ENCODE measurements around the gene VWF.

VWF gene

DNA sequence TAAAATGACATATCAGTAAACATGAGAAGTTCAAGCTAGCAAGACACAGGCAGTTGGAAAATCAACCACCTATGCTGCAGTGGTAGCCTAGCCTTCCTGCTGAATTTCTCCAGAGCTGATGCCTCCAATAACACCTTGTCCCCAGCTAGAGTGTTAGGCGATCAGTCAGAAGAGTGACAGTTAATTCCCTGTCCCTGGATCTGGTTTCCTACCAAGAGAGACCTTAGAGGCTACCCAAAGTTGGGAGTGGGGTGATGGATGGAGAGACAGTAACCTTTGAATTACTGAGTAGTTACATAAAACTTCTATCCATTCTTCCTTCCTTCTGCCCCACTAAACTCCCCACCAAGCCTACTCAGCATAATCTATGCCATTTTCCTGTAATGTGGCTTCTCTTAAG, 177.5 kb downstream of the VWF start:
- DNase-seq (ENCODE audit: low spot score): no peak

- DNase-seq (ENCODE audit: low spot score): no peak
These were observed 178.1 kb downstream of the VWF start for GRCh38 chr12:5946388-5946787.

- no peak for DNase-seq (ENCODE audit: low spot score)
These were observed 179.1 kb downstream of the VWF start, which contains the start of gene ANO2 for GRCh38 chr12:5945071-5946008. ANO2 (minus strand) TSS chr12:5945259; CDS start chr12:5945217, 42 bp downstream.

DNA sequence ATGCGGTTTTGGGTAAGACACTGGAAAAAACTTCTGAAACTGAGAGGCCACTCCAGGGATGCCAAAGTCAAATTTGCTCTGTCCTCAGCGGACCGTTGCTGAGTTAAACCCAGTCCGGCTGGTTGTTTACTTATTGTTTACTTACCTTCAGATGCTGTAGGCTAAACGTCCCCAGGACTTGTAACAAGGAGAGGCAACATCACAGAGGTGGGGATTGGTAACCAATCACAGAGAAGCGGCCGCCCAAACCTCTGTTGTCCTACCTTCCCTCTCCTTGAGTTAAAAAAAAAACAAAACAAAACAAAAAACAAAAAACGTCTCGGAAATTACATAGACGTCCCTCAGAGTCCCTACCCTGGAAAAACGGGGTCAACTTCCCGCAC, 179.8 kb downstream of the VWF start:
- DNase-seq (ENCODE audit: low spot score): no peak

GRCh38 chr12:5944053-5944452, 180.4 kb downstream of the VWF start:
- DNase-seq (ENCODE audit: low spot score): no peak

- no peak for DNase-seq (ENCODE audit: low spot score)
These were observed 182.6 kb downstream of the VWF start for GRCh38 chr12:5941907-5942306.

DNA sequence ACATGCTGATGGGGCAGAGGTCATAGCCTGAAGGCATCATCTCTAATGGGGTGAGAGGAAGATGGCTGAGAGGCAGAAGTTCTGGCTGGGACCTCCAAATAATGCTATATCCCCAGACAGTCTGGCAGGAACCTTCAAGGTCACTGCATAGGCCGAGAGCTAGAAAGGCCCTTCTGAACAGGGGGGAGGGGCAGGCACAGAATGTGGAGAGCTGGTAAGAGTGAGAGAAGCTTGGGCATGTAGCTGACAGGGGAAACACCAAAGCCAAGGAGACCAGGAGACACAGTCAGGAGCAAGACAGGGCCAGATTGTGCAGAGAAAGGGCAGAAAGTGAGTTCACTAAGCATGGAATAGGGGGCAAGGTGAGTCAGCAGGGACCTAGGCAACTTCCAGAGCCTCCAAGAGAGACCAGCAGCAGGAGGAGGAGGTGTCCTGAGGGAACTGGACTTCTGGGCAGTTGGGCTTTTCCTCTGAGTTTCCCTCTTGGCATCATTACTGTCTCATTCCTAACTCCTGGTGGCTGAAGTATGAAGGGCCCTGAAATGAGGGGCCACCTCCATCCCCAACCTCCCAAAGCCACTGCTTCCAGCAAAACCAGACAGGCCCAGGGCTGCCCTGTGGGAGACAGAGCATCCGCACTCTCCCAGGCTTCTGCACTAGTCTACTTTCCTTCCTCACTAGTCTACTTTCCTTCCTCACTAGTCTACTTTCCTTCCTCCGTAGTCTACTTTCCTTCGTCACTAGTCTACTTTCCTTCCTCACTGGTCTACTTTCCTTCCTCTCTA, 196.5 kb downstream of the VWF start:
- DNase-seq (ENCODE audit: low spot score): no peak

- no peak for DNase-seq (ENCODE audit: low spot score)
These were observed 198.8 kb downstream of the VWF start for GRCh38 chr12:5925646-5926045.

DNA sequence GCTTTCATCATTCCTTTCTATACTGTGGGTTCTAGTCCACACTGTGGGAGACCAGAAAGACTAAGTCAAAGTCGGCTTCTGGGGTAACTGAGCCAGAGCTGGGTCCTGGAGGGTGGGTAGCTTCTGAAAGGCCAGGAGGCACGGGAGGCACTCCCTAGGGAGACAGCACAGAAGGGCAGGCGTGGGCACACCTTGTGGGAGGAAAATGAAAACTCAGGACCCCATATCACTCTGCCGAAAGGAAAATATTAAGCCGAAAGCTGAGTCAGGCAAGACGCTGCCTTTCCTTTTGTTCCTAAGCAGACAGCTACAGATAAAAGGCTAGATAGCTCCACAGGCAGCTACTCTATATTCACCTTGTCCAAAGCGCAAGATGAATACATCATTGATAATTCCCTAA, 200.1 kb downstream of the VWF start:
- DNase-seq (ENCODE audit: low spot score): no peak

- DNase-seq (ENCODE audit: low spot score): no peak
These were observed 200.7 kb downstream of the VWF start for GRCh38 chr12:5923751-5924150.

- DNase-seq (ENCODE audit: low spot score): no peak
These were observed 201.3 kb downstream of the VWF start for GRCh38 chr12:5923043-5923605.

DNA sequence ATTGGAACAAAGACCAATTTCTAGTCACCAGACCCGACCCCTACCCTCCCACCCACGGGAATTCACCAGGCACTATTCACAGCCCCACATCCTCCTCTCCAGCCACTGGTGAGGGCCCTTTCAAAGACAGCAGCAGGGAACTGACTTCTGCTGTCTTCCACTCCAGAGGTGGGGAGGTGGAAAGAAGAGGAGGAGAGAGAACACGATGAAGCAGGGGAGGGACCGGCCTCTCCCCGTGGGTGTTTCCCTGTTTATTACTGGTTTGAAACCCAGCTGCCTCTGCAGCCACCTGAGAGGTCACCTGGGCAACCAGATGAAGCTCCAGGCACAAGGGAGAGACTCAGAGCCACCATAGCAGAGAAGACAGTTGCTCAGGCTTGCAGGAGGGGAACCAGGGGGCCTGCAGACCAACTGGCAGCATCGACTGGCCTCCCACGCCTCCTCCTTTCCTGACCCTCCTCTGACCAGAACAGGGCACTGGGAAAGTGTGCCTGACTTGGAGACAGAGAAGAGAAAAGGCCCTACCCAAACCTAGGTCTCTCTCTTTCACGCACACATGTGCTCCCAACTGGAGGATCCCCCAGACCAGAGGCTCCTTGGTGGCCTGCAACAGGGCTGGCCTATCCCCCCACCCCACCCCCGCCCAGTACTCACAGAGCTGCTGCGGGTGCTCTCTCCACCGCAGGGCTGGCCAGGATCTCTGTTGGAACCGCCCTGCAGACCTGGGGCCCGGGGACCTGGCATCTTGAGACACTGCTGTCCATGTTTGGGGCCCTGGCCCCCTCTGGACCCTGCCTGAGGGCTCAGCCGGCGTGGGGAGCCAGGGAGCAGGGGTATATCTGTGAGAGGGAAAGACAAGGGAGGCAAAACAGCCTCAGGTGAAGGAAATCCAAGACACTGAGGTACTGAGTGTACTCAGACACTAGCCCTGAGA, 202.2 kb downstream of the VWF start:
- DNase-seq (ENCODE audit: low spot score): no peak

DNA sequence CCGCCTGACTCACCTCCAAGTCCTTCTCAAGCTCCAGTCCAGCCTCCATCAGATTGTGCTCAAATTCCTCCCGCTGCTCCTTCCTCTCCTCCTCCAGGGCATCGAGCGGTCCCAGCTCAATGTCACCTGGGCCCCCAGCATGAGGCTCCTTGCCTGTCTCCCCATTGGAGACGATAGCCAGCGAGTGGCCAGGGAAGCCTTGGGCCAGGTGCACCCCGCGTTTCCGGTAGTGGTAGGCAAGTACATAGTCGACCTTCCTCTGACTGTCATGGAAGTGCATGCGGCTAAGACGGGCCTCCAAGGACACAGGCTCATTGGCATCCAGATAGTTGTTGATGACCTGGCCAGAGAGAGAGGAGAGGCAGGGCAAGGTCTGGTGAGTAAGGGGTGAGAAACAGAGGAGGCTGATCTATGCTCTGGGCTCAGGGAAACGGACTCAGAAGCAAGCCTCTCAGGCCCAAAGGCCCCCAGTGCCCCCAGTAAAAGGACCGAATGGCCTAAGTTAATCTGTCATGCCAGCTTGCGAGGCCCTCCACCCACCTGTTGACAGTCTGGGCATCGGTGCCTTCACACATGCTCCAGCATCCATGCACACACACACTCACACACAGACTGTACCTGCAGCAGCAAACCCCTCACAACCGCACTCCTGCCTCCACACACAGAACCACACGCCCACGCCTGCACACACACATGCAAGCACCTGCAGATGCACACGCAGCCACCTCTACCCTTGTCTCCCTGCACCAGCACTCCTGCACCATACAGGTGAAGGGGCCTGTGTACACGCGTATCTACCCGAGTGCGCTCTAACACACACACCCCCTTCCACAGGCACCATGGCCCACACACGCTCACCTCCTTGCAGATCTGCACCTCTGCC, 203.2 kb downstream of the VWF start:
- DNase-seq (ENCODE audit: low spot score): no peak

- DNase-seq (ENCODE audit: low spot score): no peak
These were observed 207.6 kb downstream of the VWF start for GRCh38 chr12:5916785-5917290.

GRCh38 chr12:5915511-5915910, 209.0 kb downstream of the VWF start:
- DNase-seq (ENCODE audit: low spot score): no peak

GRCh38 chr12:5914387-5915149, 209.9 kb downstream of the VWF start:
- DNase-seq (ENCODE audit: low spot score): no peak

GRCh38 chr12:5913387-5913786, 211.1 kb downstream of the VWF start:
- DNase-seq (ENCODE audit: low spot score): no peak

GRCh38 chr12:5912437-5913334, 211.8 kb downstream of the VWF start:
- no peak for DNase-seq (ENCODE audit: low spot score)

DNA sequence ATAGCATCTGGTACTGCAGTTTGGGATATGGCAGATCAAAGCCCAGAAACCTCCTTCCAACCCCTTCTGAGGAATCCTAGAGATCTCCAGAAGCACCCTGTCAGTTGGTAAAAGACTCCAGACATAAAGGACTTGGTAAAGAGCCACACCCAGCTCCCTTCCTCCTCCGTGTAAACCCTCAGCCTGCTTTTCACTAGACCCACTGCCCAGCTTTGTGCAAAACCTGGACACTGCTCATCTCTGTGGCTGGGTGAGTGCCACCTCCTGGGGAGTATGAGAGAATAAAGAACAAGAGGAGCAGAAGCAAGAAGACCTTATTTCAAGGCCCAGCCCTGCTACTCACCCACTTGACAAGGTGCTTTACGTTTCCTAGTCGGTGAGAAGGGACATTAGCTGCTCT, 212.5 kb downstream of the VWF start:
- DNase-seq (ENCODE audit: low spot score): no peak

Data from globus pallidus (tissue), 1 donor.